Glomerular visceral epithelial cell (primary cell): ENCODE results near the gene HYAL1.
"Not testable (repeated sequence)": the region's sequence is repeated elsewhere in the genome, so short reads cannot be mapped to it uniquely, and the experiment has no call there.

Experiments used
- DNase-seq: peaks from one replicate; pipeline ENCODE4 v3.0.0-alpha.2; 2016; ENCODE audit errors: extremely low spot score

The HYAL1 gene

DNA sequence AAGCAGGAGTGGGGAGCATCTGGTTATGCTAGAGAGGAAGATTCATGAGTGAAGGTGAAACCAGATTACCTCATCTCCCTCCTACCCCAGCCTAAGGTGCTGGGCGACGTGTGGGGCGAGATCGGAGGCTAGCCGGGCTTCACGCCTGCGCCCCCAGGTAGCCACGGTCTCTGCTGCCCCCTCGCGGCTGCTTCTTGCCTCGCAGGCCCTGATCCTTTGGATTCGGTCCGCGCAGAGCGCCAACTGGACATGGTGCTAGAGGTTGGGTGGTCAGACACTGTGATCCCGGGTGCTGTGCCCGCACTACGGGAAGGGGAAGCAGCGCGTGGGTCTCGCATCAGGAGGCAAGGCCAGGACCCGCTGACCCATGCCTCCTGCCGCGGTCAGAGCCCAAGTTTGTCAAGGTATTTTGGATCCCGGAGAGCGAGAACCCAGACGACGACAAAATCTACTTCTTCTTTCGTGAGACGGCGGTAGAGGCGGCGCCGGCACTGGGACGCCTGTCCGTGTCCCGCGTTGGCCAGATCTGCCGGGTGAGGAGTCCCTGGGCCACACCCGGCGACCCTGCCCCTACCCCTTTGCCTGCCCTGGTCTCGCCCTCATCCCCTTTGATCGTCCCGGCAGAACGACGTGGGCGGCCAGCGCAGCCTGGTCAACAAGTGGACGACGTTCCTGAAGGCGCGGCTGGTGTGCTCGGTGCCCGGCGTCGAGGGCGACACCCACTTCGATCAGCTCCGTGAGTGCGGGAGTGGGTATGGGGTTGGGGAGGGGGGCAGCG, 30.3 kb downstream of the HYAL1 start:
- peak; percentile 85 for DNase-seq

DNA sequence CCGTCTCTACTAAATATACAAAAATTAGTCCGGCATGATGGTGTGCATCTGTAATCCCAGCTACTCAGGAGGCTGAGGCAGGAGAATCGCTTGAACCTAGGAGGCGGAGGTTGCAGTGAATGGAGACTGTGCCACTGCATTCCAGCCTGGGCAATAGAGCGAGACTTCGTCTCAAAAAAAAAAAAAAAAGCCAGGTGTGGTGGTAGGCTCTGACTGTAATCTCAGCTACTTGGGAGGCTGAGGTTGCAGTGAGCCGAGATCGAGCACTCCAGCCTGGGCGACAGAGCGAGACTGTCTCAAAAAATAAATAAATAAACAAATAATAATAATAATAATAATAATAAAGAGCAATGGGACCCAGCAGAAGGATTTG, 30.9 kb downstream of the HYAL1 start:
- DNase-seq = not testable (repeated sequence)

DNA sequence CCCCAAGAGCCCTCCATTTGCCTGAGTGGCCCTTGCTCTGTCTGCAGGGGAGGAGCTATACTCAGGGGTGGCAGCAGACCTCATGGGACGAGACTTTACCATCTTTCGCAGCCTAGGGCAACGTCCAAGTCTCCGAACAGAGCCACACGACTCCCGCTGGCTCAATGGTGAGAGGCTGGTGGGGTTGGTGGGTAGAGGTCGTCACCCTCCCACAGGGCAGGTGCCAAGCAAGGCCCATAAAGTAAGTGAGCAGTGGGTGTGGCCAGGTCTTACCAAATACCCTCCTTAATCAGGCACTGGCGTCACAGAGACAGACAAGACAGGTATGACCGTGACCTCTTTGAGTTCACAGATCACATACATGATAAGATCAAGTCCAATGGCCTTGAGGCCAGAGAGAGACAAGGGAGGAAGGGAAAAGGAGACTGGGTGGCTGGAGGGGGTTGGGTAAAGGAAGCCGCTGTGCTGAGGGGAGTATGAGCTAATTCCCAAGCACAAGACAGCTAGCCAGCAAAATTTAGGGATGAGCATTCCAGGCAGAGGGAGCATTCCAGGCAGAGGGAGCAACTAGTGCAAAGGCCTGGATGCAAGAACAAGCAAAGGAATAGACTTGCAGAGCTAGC, 31.9 kb downstream of the HYAL1 start:
- no peak for DNase-seq

- DNase-seq = no peak
Measured at GRCh38 chr3:50270422-50271224, 32.8 kb downstream of the HYAL1 start.

DNA sequence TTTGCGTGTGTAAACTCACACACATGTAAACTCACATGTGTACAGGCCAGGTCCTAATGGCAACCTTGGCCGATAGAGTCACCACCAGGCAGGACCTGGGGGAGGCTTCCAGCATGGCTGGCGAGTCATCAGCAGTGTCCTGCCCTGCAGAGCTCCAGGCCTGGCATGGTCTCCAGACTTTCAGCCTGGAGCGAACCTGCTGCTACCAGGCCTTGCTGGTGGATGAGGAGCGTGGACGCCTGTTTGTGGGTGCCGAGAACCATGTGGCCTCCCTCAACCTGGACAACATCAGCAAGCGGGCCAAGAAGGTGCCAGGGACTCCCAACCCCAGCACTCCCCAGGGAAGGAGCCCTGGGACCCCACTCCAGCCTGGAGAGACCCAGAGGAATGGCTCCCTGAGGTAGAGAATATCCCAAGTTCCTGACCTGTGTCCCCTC, 33.4 kb downstream of the HYAL1 start:
- DNase-seq = peak; percentile 62

DNA sequence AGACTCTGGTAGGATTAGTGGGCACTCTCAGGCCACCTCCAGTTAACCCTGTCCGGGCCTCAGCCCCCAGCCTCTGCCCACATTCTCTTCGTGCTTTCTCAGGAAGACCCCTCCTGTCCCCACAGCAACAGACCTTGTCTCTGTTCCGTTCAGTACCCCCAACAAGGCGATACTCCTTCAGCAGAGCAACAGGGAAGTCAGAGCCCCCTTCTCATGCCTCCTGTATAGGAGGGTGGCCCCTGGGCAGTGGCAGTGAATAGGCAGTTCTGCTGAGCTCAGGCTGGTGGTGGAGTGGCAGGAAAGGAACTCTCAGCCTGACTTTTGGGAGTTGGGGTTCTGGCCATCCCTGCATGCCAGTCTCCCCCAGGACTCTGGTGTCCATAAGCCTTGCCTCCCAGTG, 33.9 kb downstream of the HYAL1 start:
- DNase-seq = no peak

DNA sequence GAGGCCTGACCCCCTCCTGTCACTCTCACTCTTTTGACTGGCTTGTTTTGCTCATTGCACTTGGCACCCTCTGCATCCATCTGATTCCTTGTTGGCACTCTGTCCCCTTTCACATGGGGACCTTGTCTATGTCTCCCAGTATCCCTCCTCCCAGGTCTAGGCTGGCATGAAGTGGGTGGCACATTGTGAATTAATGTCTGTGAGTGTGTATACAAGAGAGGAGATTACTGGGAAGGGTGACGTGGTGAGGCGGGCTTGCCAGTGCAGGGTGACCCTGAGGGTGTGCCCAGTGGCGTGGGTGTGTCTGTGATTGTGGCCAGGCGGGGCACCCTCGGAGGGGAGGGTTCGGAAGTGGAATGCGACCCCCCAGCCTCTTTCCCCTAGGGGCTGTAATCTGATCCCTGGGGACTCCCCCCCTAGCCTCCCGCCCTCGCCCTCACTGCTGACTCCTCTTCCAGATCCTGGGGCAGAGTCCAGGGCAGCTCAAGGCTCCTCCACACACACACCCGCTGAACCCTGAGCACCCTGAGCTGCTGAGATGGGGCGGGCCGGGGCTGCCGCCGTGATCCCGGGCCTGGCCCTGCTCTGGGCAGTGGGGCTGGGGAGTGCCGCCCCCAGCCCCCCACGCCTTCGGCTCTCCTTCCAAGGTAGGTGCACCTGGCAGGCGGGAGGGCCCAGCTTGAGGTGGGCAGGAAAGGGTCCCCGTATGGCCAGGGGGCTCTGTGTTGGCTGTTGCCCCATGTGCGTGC, 34.5 kb downstream of the HYAL1 start, which contains the start of gene SEMA3B:
TSS of gene SEMA3B (plus strand) at position 445 of the 749 bp plus-strand sequence. CDS start at position 539, 94 bp downstream.
- DNase-seq = peak; percentile 84

DNA sequence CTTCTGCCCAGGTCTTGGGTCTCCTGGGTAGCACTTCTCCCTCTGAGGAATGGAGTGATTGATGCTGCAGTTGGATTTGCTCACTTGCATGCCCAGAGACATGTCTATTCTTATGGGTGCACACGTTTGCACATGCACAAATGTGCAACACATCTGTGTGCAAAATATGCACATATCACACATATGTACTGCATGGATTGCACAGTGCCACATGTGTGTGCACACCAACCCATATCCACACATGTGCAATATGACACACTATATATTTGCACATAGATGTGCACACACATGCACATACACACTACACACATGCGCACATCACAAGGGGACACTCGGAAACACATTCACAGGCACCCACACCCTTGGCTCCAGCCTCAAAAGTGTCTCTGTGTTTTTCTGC, 35.1 kb downstream of the HYAL1 start:
- DNase-seq = no peak

DNA sequence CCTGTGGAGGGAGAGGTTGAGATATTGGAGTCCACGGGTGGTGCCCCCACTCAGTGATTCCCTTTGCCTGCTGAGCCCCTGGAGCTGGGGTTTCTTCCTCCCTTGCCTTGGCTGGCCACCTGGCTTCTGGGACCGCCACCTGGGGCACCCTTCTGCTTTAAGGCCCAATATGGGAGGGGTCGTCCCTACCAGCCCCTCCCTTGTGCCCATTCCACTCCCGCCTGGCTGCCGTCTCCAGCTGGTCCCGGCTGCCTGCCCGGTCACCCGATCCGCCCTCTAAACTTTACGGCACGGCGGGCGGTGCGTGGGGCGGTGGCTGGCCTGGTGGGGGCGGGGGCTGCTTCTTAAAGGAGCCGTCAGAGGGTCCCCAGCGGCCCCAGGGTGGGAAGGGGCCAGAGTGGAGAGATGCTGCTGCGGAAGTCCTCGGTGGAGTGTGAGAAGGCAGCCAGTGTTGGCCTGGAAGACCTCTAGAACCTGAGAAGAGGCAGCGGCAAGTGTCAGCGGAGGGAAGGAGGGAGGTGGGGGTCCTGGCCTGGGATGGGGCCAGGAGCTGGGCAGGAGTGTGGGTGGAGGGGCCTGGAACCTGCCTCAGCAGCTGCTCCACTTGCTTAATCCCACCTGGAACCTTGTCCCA, 36.0 kb downstream of the HYAL1 start:
- no peak for DNase-seq

DNA sequence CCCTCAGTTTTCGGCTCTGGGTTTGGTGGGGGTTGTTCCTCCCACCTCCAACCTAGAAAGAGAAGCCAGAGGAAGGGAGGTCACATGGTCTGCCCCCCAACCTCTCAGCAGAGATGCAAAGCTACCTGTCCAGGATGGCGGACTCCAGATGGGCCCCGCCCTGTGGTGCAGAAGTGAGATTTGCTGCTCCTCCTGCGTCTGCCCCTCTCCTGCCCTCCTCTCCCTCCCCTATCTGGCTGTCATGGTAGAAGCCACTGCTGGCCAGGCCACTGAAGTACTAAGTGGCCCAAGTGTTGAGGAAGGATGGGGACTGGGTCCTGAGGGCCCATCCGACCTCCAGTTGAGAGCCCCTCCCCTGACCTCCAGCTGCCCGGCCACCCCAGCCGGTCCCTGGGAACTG, 36.5 kb downstream of the HYAL1 start:
- DNase-seq = no peak

- DNase-seq = no peak
Measured at GRCh38 chr3:50266017-50266416, 37.4 kb downstream of the HYAL1 start.

DNA sequence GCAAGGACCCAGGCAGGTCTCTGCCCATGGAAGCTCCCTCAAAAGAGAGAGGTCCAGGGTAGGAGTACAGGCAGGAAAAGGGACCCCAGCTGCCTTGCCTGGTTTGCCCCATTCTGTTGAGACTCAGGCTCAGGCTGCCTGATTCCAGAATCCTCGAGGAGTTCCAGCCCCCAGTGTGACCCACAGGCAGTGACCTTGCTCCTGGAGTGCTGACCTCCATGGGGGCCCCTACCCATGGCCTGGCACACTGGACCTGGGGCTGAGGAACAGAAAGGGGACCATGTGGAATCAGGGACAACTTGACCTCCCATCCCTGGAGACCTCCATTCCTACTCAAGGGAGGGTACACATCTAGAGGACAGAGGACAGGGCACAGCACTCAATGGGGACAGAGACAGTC, 37.8 kb downstream of the HYAL1 start:
- DNase-seq = no peak

- no peak for DNase-seq
Measured at GRCh38 chr3:50264964-50265485, 38.3 kb downstream of the HYAL1 start.

DNA sequence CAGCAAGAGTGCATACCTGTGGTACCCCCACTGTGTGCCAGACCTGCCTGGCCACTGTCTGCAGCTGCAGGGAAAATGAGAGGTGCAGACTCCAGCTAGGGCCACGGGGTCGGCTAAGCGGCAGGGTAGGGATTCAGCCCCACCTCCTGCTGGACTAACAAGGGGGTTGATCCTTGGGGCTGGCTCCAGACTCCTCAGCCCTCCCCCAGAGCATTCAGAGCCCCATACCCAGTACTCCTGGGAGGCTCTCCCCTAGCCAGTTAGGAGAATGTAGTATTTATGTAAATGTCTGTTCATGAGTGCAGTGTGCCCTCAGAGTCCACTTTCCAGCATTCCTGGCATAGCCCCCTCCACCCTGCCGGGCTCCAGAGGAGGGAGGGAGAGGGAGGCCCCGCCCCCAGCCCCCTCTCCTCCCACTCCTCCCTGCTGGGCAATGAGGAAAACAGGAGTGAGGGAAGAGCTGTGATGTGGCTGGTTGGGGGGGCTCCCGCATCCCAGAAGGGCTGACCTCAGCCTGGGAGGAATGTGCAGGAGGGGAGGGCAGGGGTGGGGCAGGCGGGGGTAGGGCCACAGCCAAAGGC, 38.9 kb downstream of the HYAL1 start:
- peak; percentile 98 for DNase-seq

DNA sequence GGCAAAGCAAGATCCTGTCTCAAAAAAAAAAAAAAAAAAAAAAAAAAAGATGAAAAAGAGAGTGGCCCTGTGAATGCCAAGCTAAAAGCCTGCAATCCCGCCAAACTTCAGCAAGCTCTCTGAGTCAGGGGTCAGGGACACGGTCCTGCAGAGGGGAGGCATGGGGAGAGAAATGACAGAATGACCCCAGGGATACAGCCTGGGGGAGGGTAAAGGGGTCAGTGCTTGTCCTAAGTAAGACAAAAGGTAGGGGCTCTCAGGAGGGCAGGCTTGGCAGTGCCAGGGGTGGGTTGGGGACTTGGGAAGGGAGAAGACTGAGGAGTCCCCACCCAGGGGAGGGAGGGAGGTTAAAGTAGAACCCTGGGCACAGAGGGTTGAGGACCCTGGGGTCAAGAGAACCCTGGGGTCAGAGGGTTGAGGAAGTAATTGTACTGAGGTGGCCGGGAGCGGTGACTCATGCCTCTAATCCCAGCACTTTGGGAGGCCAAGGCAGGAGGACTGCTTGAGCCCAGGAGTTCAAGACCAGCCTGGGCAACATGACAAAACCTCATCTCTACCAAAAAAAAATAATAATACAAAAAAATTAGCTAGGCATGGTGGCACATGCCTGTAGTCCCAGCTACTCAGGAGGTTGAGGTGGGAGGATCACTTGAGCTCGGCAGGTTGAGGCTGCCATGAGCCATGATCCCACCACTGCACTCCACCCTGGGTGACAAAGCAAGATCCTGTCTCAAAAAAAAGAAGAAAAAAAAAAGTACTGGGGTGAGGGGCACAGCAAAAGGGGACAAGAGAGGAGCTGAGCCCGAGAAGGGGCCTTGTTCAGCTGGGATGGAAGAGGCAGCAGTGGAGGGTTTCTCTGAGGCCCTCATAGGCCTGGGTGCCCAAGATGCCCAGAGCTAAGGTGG, 39.6 kb downstream of the HYAL1 start:
- DNase-seq = no peak

DNA sequence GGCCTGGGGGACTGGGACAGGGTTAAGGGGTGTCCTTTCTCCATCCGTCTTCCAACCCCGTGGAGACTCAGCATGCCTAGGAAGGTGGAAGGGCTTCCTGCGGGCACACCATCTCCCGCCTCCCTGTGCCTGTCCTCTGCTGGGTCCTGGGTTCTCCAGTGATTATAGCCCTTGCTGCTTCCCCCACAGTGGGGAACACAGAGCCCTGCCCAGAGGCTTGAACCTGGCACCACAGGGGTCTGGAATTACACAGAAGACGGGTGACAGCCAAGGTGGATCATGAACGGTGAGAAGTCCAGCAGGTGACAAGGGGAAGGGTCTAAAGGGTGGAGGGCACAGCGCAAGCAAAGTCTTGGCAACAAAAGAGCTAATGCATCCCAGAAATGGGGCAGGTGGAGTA, 40.6 kb downstream of the HYAL1 start:
- no peak for DNase-seq

DNA sequence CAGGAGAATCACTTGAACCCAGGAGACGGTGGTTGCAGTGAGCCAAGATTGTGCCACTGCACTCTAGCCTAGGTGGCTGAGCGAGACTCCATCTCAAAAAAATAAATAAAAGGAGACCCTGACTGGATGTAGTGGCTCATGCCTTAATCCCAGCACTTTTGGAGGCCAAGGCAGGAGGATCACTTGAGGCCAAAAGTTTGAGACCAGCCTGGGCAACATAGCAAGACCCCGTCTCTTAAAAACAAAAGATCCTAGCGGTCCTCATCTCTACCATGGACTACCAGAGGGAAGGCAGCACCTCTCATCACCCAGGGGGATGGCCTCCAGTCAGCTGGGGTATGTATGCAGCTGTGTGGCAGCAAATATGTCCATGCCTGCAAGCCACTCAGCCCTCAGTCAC, 41.2 kb downstream of the HYAL1 start:
- DNase-seq = not testable (repeated sequence)

DNA sequence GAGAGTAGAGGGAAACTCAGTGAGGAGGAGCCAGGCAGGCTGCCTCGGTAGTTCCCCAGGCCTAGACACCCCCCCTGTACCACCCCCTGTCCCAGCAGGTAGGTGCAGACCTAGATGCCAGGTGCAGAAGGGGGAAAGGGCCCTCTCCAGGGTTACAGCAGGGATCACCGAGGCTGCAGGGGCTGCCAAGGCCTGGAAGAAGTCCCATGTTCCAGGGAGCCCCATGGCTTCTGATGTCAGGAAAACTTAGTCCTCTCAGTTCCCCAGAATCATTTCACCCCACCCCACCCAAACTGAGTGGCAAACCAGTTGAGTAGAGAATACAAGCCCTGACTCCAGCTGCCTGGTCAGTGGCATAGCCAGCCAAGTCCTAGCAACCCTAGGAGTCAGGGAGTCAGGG, 41.9 kb downstream of the HYAL1 start:
- DNase-seq = no peak

- no peak for DNase-seq
Measured at GRCh38 chr3:50260942-50261441, 42.4 kb downstream of the HYAL1 start.
